Calu3 (cell line): ENCODE measurements around the gene C16orf96. TPM values are rescaled to one million over a fixed set of nuclear protein-coding genes. Genes with fewer than 3 reads are reported as not detected.

Experiments used
- BruUV-seq: library from RNA; stranded (reverse); fragments of 400-500 nt; replicated peaks from 2 replicates; lab custom pipeline; 2021; lab: Mats Ljungman, UMichigan
- CTCF ChIA-PET: fragments of 300-600 bp; sonication (Branson Sonifier 250); formaldehyde crosslinking; loops from one replicate; lab custom pipeline; 2022; ENCODE audit warnings: antibody characterized with exemption; lab: Charles Lee
- DNase-seq: peaks from one replicate; pipeline ENCODE4 v3.0.0; 2022
- H3K27ac Mint-ChIP-seq: one replicate; pipeline ENCODE4 v1.8.0; 2022; ENCODE audit warnings: mixed read lengths; ENCODE audit not compliant: unreplicated experiment
- H3K27me3 Mint-ChIP-seq: one replicate; pipeline ENCODE4 v1.8.0; 2022; ENCODE audit warnings: mixed read lengths; ENCODE audit not compliant: unreplicated experiment
- H3K36me3 Mint-ChIP-seq: one replicate; pipeline ENCODE4 v1.8.0; 2022; ENCODE audit warnings: mild to moderate bottlenecking, moderate library complexity, mixed read lengths; ENCODE audit not compliant: insufficient read depth, unreplicated experiment
- H3K4me1 Mint-ChIP-seq: one replicate; pipeline ENCODE4 v1.8.0; 2022; ENCODE audit warnings: mild to moderate bottlenecking, low read depth, mixed read lengths; ENCODE audit not compliant: unreplicated experiment
- H3K4me3 Mint-ChIP-seq: one replicate; pipeline ENCODE4 v1.8.0; 2022; ENCODE audit warnings: mild to moderate bottlenecking, low read depth, moderate library complexity, mixed read lengths; ENCODE audit not compliant: unreplicated experiment
- H3K9me3 Mint-ChIP-seq: one replicate; pipeline ENCODE4 v1.8.0; 2022; ENCODE audit warnings: low read depth, mixed read lengths; ENCODE audit not compliant: unreplicated experiment
- CTCF ChIP-seq: fragments of 200-600 bp; IDR thresholded peaks from one replicate; pipeline ENCODE4 v1.8.0; 2022; ENCODE audit warnings: antibody characterized with exemption; ENCODE audit not compliant: unreplicated experiment
- intact Hi-C: fragments of 100-400 bp; cut with micrococcal nuclease; formaldehyde crosslinking; loops from one replicate; pipeline ENCODE4 v1.10.0; 2022; ENCODE audit not compliant: unreplicated experiment
- total RNA-seq: library from RNA; stranded (reverse); gene quantifications from 2 replicates; pipeline ENCODE4 v1.2.3, GENCODE V29; 2022

The C16orf96 gene
- total RNA-seq, 1 experiment from 2014 or later = not detected

- Mint-ChIP-seq H3K4me3 (peak overlapping the region; percentile 83), H3K9me3 (no peaks in the 10 kb centered on the region), H3K27ac (peak overlapping the region; percentile 94), H3K27me3 (no peaks in the 10 kb centered on the region), H3K36me3 (peaks cover 49% of the 10 kb centered on the region), H3K4me1 (peaks cover 24% of the 10 kb centered on the region)
- no peak for TF ChIP-seq CTCF
- CTCF ChIA-PET = interaction anchor here (0.6 to 1.3 kb wide), 4 partner anchors 8 to 1558 kb away, joined by 3 to 7 read pairs (median 4); partner anchors contain the start of genes CDIP1 and MGRN1
- no TSS peak for BruUV-seq
- peak; percentile 99 for DNase-seq
- intact Hi-C loops = no loop called here
These were observed 60.1 kb downstream of the C16orf96 start for GRCh38 chr16:4616047-4616811.

- Mint-ChIP-seq H3K4me3 (no peak overlapping the region), H3K4me1 (peaks cover 20% of the 10 kb centered on the region), H3K36me3 (peaks cover 40% of the 10 kb centered on the region), H3K27ac (no peak overlapping the region), H3K9me3 (no peaks in the 10 kb centered on the region), H3K27me3 (no peaks in the 10 kb centered on the region)
- CTCF ChIA-PET = no interaction called here
- BruUV-seq = no TSS peak
- no peak for DNase-seq
- intact Hi-C loops = no loop called here
- TF ChIP-seq CTCF = no peak
These were observed 61.7 kb downstream of the C16orf96 start for GRCh38 chr16:4617880-4618279.

- BruUV-seq = no TSS peak
- no peaks in the 10 kb centered on the region for H3K27me3 Mint-ChIP-seq
- no peaks in the 10 kb centered on the region for H3K9me3 Mint-ChIP-seq
- intact Hi-C loops = no loop called here
- no peak for DNase-seq
- peaks cover 30% of the 10 kb centered on the region for H3K36me3 Mint-ChIP-seq
- no peak for TF ChIP-seq CTCF
- no peak overlapping the region for H3K27ac Mint-ChIP-seq
- H3K4me1 Mint-ChIP-seq = peaks cover 14% of the 10 kb centered on the region
- H3K4me3 Mint-ChIP-seq = no peak overlapping the region
- CTCF ChIA-PET = no interaction called here
These were observed 62.7 kb downstream of the C16orf96 start for GRCh38 chr16:4618645-4619418.

- H3K36me3 Mint-ChIP-seq = peaks cover 22% of the 10 kb centered on the region
- intact Hi-C loops = no loop called here
- DNase-seq = no peak
- H3K27me3 Mint-ChIP-seq = no peaks in the 10 kb centered on the region
- TF ChIP-seq CTCF = no peak
- H3K4me3 Mint-ChIP-seq = no peak overlapping the region
- no TSS peak for BruUV-seq
- no peaks in the 10 kb centered on the region for H3K9me3 Mint-ChIP-seq
- H3K27ac Mint-ChIP-seq = no peak overlapping the region
- peaks cover 17% of the 10 kb centered on the region for H3K4me1 Mint-ChIP-seq
- CTCF ChIA-PET = interaction anchor here (0.6 to 1.5 kb wide), 10 partner anchors 8 to 321 kb away, joined by 3 to 7 read pairs (median 4); partner anchors contain the start of genes ANKS3, CDIP1 and DNAAF8
These were observed 67.5 kb downstream of the C16orf96 start for GRCh38 chr16:4623593-4623992.
